Upper lobe of right lung (tissue), 1 donor: ENCODE measurements around the gene TLCD5. TPM values are rescaled to one million over a fixed set of nuclear protein-coding genes. Genes with fewer than 3 reads are reported as not detected.

Experiments used
- ATAC-seq: fragments of 200-7000 bp; cut with Tn5 transposase; one replicate; pipeline ENCODE4 v1.9.1; 2020; ENCODE audit warnings: mild to moderate bottlenecking, moderate library complexity
- DNase-seq: peaks from one replicate; pipeline ENCODE4 v3.0.0-alpha.2; 2020
- H3K27ac ChIP-seq: fragments of 200-600 bp; one replicate; pipeline ENCODE4 v1.8.0; 2022
- H3K27me3 ChIP-seq: fragments of 200-600 bp; one replicate; pipeline ENCODE4 v1.8.0; 2022; ENCODE audit warnings: mild to moderate bottlenecking
- H3K36me3 ChIP-seq: fragments of 200-600 bp; one replicate; pipeline ENCODE4 v1.8.0; 2022
- H3K4me1 ChIP-seq: fragments of 200-600 bp; one replicate; pipeline ENCODE4 v1.8.0; 2022
- H3K4me3 ChIP-seq: fragments of 200-600 bp; one replicate; pipeline ENCODE4 v1.8.0; 2022; ENCODE audit warnings: mild to moderate bottlenecking
- H3K9me3 ChIP-seq: fragments of 200-600 bp; one replicate; pipeline ENCODE4 v1.8.0; 2022
- CTCF ChIP-seq: fragments of 200-600 bp; IDR thresholded peaks from one replicate; pipeline ENCODE4 v1.8.0; 2022; ENCODE audit warnings: antibody characterized with exemption
- intact Hi-C: fragments of 100-400 bp; cut with DNase I; formaldehyde crosslinking; loops from one replicate; pipeline ENCODE4 v1.11.0; 2022
- total RNA-seq: library from RNA; stranded (reverse); fragmentation: NEBNext Ultra II Directional; extraction: Animal tissue kit (Norgen Biotek cat#: 25700); gene quantifications from one replicate; pipeline ENCODE4 v1.2.1, GENCODE V29; 2021
- donor health status: DM: no; HTN: yes; CAD: no; lungs with severe emphysema.

TLCD5 gene
- total RNA-seq, 1 donor from 2014 or later, result 4.2 TPM

DNA sequence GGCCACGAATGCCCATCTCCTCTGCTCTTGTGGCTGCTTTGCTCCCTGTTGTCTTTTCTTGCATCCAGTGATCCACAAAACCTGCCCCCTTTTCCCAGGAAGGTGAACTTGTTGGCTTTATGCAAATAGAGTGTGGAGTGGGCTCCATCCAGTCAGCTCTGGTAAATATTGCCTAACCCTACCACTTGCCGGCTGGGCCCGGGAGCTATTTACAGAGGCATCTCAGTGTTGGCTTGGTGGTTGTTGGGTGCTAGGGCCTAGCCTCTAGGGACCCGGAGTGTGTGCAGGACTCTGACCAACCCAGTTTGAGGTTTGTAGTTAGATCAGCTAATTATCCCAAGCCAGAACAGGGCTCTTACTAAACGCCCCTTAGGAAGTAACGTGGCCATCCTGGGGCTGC, 40.8 kb upstream of the TLCD5 start:
- DNase-seq, result peak; percentile 72

GRCh38 chr11:120285256-120285655, 39.8 kb upstream of the TLCD5 start:
- H3K27me3 ChIP-seq, result no peaks in the 10 kb centered on the region

More for the DNA sequence above, 40.8 kb upstream of the TLCD5 start:
- peak; percentile 86 for ATAC-seq
- Histone ChIP-seq H3K4me3 (no peak overlapping the region), H3K9me3 (no peaks in the 10 kb centered on the region), H3K27me3 (no peaks in the 10 kb centered on the region), H3K27ac (no peak overlapping the region), H3K4me1 (no peaks in the 10 kb centered on the region), H3K36me3 (no peaks in the 10 kb centered on the region)
- intact Hi-C loops, result no loop called here
- TF ChIP-seq CTCF, result no peak

DNA sequence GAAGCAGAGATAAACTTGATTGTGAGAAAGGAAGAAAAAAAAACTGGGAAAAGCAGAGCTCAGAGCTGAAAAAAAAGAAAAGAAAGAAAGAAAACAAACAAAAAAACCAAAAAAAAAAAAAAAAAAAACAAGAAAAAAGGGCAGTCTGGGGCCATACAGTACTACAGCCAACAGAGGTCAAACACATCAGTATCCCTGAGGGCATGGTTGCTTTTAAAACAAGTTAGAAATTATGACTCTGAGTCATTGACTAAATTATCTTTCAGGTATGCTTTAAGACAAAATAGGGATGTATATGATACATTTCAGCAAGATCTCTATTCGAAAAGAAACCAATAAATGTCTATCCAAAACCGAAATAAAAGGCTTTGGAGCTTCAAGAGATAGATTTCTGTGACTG, 37.1 kb upstream of the TLCD5 start:
- no peaks in the 10 kb centered on the region for H3K27me3 ChIP-seq
- no peaks in the 10 kb centered on the region for H3K36me3 ChIP-seq
- ATAC-seq (no peak), DNase-seq (no peak)
- no peak for TF ChIP-seq CTCF
- H3K9me3 ChIP-seq, result no peaks in the 10 kb centered on the region
- no peak overlapping the region for H3K27ac ChIP-seq
- no peak overlapping the region for H3K4me3 ChIP-seq
- H3K4me1 ChIP-seq, result no peaks in the 10 kb centered on the region
- intact Hi-C loops, result no loop called here

More at GRCh38 chr11:120285256-120285655, 39.8 kb upstream of the TLCD5 start:
- Histone ChIP-seq H3K4me3 (no peak overlapping the region), H3K36me3 (no peaks in the 10 kb centered on the region), H3K27ac (no peak overlapping the region), H3K4me1 (no peaks in the 10 kb centered on the region), H3K9me3 (no peaks in the 10 kb centered on the region)
- ATAC-seq (no peak), DNase-seq (no peak)
- intact Hi-C loops, result no loop called here
- no peak for TF ChIP-seq CTCF

GRCh38 chr11:120289426-120289825, 35.7 kb upstream of the TLCD5 start:
- no peaks in the 10 kb centered on the region for H3K36me3 ChIP-seq
- H3K9me3 ChIP-seq, result no peaks in the 10 kb centered on the region
- TF ChIP-seq CTCF, result no peak
- H3K4me3 ChIP-seq, result no peak overlapping the region
- ATAC-seq, result no peak
- DNase-seq, result no peak
- H3K27me3 ChIP-seq, result peaks cover 10% of the 10 kb centered on the region
- H3K4me1 ChIP-seq, result no peaks in the 10 kb centered on the region
- intact Hi-C loops, result no loop called here
- H3K27ac ChIP-seq, result no peak overlapping the region

- no peak overlapping the region for H3K27ac ChIP-seq
- DNase-seq (no peak), ATAC-seq (no peak)
- no peaks in the 10 kb centered on the region for H3K9me3 ChIP-seq
- intact Hi-C loops, result no loop called here
- H3K27me3 ChIP-seq, result peaks cover 10% of the 10 kb centered on the region
- H3K36me3 ChIP-seq, result no peaks in the 10 kb centered on the region
- no peak overlapping the region for H3K4me3 ChIP-seq
- TF ChIP-seq CTCF, result no peak
- H3K4me1 ChIP-seq, result no peaks in the 10 kb centered on the region
Observed at GRCh38 chr11:120290956-120291355, 34.1 kb upstream of the TLCD5 start.
